HG03457 (cell line): ENCODE results near the gene SLC25A41.

Source experiments
- ATAC-seq: cut with Tn5 transposase; IDR thresholded peaks from one replicate; pipeline ENCODE4 v1.9.1; 2021; ENCODE audit warnings: moderate number of reproducible peaks; ENCODE audit not compliant: unreplicated experiment

Gene SLC25A41

GRCh38 chr19:6376512-6377190 lies 56.9 kb downstream of the SLC25A41 start:
- ATAC-seq, result no peak
